Germinal center (tissue), 1 donor: Measurements from ENCODE around the gene OSCAR.
A peak's percentile ranks its signal among the peaks of the same experiment; 100 is the strongest.

ENCODE experiments used
- DNase-seq: peaks from one replicate; pipeline ENCODE4 v3.0.0; 2012; ENCODE audit warnings: mixed read lengths, low spot score

Gene OSCAR

GRCh38 chr19:54100561-54100960 is at the start of gene OSCAR:
Gene OSCAR, minus strand, starts transcription at chr19:54100803. Its CDS starts 11 bp downstream, at chr19:54100792.
- DNase-seq = no peak

DNA sequence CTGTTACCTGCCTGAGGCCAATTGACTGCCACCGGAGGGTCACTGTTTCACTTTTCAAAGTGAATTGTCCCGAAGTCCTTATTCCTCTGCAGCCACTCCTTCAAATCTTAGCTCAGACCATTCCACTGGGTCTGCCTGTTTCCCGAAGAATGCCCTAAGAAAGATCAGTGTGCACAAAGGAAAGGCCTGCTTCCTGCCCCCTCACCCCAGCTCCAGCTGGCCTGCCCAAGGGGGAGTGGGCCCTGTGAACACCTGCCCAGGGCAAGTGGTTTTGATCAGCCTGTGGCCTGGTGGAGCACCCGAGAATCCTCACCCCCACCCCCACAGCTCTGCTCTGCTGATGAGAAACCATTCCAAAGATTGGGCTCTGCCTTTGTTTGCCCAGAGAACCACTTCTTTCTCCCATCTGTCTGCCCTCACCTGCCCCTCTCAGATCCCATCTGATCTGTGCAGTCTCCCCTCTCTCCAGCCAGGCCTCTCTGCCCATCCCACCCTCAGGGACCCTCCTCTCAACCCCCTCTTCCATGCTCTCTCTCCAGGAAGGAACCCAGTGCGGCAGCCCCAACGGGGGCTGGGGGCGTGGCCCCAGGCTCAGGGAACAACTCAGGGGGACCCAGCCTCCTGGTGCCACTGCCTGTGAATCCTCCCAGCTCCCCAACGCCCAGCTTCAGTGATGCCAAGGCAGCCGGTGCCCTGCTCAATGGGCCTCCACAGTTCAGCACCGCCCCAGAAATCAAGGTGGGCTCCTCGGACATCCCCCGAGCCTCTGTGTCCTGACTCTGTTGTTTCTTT is 48.6 kb upstream of the OSCAR start:
- DNase-seq = no peak

- no peak for DNase-seq
These were observed 47.6 kb upstream of the OSCAR start for GRCh38 chr19:54148158-54148557.

GRCh38 chr19:54147676-54148075 is 47.1 kb upstream of the OSCAR start:
- DNase-seq = no peak

GRCh38 chr19:54145541-54146158 is 45.0 kb upstream of the OSCAR start:
- DNase-seq = no peak

DNA sequence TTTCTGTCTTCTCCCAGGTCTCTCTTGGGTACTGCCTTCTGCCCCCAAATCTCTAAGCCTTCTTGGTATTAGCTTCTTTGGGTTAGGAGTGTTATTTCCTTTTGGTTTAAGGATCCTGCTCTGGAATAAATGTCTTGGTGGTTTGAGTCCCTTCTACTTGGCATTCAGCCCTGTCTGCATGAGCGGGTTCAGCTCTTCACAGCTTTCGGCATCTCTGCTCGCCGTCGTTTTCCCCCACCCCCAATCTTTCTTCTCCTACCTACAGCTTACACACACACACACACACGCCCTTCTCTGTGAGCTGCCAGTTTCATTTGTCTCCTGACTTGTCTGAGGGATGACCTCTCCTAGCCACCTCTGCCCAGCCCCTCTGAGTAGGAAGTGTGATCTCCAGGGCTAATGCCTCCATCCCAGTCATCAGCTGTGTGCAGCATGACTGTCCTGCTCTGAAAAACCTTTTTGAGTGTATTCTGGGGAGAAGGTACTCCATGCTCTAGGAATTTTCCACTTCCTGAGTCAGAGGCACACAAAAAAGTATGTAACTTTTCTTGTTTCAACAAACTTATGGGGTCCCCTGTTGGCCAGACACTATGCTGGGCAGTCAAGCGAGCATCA is 41.7 kb upstream of the OSCAR start:
- DNase-seq = no peak

DNA sequence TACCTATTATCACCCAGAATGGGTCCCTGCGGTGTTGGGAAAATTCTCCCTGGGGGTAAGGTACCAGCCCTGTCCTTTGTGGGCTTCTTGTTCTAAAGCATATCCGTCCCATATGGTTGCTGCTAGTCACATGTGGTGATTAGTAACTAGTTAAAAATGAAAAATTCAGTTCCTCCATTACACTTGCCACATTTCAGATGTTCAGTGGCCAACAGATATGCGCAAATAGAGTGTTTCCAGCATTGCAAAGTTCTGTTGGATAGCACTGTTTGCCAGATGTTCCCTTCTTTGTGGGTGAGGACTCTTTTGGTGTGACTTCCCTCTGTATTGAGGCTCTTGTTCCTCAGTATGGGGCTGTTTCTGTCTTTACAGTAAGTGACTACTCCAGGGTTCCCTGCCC is 40.8 kb upstream of the OSCAR start:
- DNase-seq = no peak

- DNase-seq = no peak
These were observed 38.1 kb upstream of the OSCAR start for GRCh38 chr19:54138489-54139256.

GRCh38 chr19:54137699-54138488 is 37.3 kb upstream of the OSCAR start, which contains the start of gene CNOT3:
Gene CNOT3, plus strand, starts transcription at chr19:54137762. Its CDS starts 5,217 bp downstream, at chr19:54142979.
- DNase-seq = peak; percentile 47

DNA sequence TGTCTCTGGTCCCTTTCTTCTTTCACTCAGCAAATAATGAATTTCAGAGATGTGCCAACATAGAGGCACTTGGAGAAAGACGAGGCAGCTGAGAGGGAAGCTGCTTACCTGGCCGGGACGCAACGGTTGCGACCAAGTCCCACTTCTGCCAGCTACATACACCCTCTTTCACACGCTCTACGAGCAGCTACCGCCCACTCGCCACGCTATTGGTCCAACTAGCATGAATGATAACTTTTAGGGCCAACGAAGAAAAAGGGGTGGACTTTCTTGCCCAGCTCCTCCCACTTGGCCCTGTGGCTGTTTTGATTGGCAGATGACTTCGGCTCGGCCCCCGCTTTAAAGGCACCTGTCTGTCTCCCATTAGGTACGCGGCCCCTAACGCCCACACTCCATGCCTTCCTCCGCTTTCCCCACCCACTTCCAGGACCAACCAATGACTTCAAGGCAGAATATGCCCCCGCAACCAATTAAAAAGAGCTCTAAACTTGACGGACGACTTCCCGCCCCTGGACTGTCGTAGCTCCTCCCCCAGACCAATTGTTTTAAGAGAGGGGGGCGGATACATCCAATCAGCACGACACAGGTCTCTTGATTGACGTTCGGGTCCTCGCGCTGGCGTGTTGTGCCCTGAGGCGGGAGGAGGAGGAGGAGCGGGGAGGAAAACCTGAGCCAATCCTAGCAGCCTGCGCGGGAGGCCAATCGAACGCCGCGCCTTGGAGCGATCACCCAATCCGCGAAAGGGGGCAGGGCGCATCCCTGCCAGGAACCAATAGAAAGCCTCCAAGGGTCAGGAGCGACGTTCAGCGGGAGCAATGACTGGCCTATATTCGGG is 36.5 kb upstream of the OSCAR start:
- DNase-seq = peak; percentile 99

- DNase-seq = no peak
These were observed 35.7 kb upstream of the OSCAR start for GRCh38 chr19:54136086-54136863.

DNA sequence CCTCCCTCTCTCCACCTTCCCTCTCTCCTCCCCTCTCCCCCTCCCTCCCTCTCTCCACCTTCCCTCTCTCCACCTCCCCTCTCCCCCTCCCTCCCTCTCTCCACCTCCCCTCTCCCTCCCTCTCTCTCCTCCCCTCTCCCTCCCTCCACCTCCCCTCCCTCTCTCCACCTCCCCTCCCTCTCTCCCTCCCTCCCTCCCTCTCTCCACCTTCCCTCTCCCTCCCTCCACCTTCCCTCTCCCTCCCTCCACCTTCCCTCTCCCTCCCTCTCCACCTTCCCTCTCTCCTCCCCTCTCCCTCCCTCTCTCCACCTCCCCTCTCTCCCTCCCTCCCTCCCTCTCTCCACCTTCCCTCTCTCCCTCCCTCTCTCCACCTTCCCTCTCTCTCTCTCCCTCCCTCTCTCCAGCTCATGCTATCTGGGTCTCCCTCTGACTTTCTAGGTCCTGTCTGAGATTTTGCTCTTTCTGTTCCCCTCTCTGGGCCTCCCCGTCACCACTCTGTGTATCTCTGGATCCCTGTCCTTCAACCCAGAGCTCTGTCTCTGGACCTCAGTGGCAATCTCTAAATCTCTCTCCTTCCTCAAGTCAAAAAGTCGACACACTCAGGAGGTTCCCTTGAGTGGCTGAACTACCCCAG is 33.5 kb upstream of the OSCAR start:
- DNase-seq = no peak

GRCh38 chr19:54133312-54133956 is 32.8 kb upstream of the OSCAR start:
- DNase-seq = no peak

DNA sequence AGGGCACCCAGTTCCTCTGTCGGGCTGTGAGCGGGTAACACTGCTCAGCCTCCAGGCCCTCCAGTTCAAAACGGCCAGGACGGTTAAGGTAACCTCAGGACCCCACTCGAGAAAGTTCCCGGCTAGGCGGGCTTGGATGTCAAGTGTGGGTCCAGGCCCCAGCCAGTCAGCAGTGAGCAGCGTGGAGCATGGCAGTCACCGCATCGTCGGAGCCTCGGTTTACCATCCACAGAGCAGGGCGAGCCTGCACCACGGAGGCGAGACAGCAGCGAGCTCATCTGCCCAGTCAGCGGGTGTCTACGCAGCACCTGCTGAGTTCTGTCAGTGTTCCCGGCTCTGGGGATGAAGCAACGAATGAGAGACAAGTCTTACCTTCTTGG is 29.0 kb upstream of the OSCAR start:
- no peak for DNase-seq

- no peak for DNase-seq
These were observed 28.4 kb upstream of the OSCAR start for GRCh38 chr19:54128796-54129616.

GRCh38 chr19:54128441-54128725 is 27.8 kb upstream of the OSCAR start:
- no peak for DNase-seq

GRCh38 chr19:54127688-54128440 is 27.3 kb upstream of the OSCAR start:
- no peak for DNase-seq
